Spleen (tissue), 7 donors: ENCODE measurements around the gene NTN1.

Experiments used
- CTCF ChIP-seq, 11 experiments: fragments of 200-600 bp in 7 of 11; fragments of 450-650 bp in 4 of 11; sonication (generic) in 4 of 11; IDR thresholded peaks in 8 of 11; conservative IDR thresholded peaks in 3 of 11; 1 replicate in 7 of 11; 2 replicates in 4 of 11; pipeline versions ENCODE4 v1.4.0 to v1.8.0; 2016 to 2021; ENCODE audit warnings: antibody characterized with exemption in 11 of 11, inconsistent platforms in 4 of 11, mild to moderate bottlenecking in 1 of 11
- POLR2AphosphoS5 ChIP-seq, 3 donors: sonication (generic); formaldehyde crosslinking; IDR thresholded peaks; one replicate each; pipeline ENCODE4 v1.5.1; 2017; ENCODE audit warnings: antibody characterized with exemption in 3 of 3
- donor health status: DM: no; HTN: no; CAD: no; lungs with moderate emphysema.
- donor health status: DM: no; HTN: no; CAD: no.
- donor health status: DM: no; HTN: no; CAD: no.

- no peak for TF ChIP-seq CTCF (IDR thresholded peaks at IDR 0.05 in 8 of 11, conservative IDR thresholded peaks at IDR 0.05 in 3 of 11)
- TF ChIP-seq POLR2AphosphoS5 (IDR thresholded peaks at IDR 0.05), result no peak
These were observed 66.6 kb downstream of the NTN1 start for GRCh38 chr17:9087921-9088320.
